Measurements from ENCODE around the gene DAPK1. TPM values are rescaled to one million over a fixed set of nuclear protein-coding genes. Genes with fewer than 3 reads are reported as not detected.

DAPK1 gene
- total RNA-seq, 1 donor from 2014 or later: 0.79 TPM

DNA sequence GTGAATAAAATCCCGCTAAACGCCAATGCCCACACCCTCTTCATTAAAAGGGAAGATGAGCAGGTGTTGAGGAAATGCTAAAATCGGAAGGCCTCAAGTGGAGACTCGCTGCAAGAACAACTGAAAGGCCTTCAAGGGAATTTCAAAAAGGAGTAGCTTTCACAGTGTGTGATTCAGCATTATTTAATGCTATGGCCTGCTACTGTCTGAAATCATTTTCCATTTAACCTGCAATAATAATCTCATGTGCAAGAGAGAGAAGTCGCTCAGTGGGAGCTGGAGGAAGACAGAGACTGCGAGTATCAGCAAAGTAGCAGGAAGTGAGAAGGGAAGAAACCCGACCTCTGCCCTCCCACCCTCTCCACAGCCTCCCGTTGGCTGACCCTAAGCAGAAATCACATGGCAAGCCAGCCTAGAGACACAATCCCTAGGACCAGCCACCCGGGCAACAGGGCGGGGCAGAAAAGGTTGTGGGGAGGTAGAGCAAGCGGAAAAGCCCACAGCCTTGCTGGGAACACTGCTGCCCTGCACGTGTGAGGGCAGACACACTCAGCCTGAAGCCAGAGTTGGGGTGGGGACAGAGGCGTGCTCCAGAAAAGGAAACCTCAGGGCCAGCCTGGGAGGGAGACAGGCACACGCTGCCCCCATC, 188.3 kb downstream of the DAPK1 start:
- Histone ChIP-seq H3K36me3 (ENCODE audit: control insufficient read depth, insufficient read depth, low read length) (no peaks in the 10 kb centered on the region), H3K27me3 (ENCODE audit: control insufficient read depth, insufficient read depth, low read length) (no peaks in the 10 kb centered on the region), H3K4me3 (ENCODE audit: low read depth, low read length) (no peak overlapping the region)
- FAIRE-seq (no peak), DNase-seq (ENCODE audit: low read depth) (peak; percentile 7)
- TF ChIP-seq, protein P1, sequence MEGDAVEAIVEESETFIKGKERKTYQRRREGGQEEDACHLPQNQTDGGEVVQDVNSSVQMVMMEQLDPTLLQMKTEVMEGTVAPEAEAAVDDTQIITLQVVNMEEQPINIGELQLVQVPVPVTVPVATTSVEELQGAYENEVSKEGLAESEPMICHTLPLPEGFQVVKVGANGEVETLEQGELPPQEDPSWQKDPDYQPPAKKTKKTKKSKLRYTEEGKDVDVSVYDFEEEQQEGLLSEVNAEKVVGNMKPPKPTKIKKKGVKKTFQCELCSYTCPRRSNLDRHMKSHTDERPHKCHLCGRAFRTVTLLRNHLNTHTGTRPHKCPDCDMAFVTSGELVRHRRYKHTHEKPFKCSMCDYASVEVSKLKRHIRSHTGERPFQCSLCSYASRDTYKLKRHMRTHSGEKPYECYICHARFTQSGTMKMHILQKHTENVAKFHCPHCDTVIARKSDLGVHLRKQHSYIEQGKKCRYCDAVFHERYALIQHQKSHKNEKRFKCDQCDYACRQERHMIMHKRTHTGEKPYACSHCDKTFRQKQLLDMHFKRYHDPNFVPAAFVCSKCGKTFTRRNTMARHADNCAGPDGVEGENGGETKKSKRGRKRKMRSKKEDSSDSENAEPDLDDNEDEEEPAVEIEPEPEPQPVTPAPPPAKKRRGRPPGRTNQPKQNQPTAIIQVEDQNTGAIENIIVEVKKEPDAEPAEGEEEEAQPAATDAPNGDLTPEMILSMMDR (IDR thresholded peaks at IDR 0.05; ENCODE audit: insufficient read depth, low read length, severe bottlenecking): no peak

DNA sequence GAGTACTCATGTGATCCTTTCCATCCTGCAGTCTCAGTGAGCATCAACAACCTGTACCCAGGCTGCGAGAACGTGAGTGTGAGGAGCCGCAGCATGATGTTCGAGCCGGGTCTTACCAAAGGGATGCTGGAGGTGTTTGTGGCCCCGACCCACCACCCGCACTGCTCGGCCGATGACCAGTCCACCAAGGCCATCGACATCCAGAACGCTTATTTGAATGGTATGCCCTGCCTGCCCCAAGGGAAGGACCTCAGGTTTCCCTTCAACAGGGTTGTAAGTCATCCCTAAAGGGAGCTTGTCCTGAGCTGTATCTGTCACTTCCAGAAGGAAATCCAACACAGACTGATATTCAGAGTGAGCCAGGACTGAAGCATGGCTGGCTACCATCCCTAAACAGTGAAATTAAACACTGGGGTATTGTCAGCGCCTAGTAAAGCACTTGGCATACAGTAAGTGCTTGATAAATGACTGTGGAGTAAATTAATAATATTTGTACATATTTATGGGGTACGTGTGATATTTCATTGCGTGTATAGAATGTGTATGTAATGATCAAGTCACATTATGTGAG, 188.9 kb downstream of the DAPK1 start:
- FAIRE-seq (no peak), DNase-seq (ENCODE audit: low read depth) (no peak)
- Histone ChIP-seq H3K36me3 (ENCODE audit: control insufficient read depth, insufficient read depth, low read length) (no peaks in the 10 kb centered on the region), H3K4me3 (ENCODE audit: low read depth, low read length) (no peak overlapping the region), H3K27me3 (ENCODE audit: control insufficient read depth, insufficient read depth, low read length) (no peaks in the 10 kb centered on the region)
- TF ChIP-seq, protein P1 (IDR thresholded peaks at IDR 0.05; ENCODE audit: insufficient read depth, low read length, severe bottlenecking): no peak

DNA sequence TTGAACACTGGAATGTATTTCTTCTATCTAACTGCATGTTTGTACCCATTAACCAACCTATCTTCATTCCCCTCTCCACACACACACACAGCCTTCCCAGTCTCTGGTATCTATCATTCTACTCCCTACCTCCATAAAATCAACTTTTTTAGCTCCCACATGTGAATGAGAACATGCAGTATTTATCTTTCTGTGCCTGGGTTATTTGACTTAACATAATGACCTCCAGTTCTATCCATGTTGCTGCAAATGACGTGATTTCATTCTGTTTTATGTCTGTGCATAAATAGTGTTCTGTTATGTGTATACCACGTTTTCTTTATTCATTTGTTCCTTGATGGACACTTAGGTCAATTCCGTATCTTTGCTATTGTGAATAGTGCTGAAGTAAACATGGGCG, 189.5 kb downstream of the DAPK1 start:
- Histone ChIP-seq H3K4me3 (ENCODE audit: low read depth, low read length) (no peak overlapping the region), H3K27me3 (ENCODE audit: control insufficient read depth, insufficient read depth, low read length) (no peaks in the 10 kb centered on the region), H3K36me3 (ENCODE audit: control insufficient read depth, insufficient read depth, low read length) (no peaks in the 10 kb centered on the region)
- TF ChIP-seq, protein P1 (IDR thresholded peaks at IDR 0.05; ENCODE audit: insufficient read depth, low read length, severe bottlenecking): no peak
- FAIRE-seq (no peak), DNase-seq (ENCODE audit: low read depth) (no peak)

DNA sequence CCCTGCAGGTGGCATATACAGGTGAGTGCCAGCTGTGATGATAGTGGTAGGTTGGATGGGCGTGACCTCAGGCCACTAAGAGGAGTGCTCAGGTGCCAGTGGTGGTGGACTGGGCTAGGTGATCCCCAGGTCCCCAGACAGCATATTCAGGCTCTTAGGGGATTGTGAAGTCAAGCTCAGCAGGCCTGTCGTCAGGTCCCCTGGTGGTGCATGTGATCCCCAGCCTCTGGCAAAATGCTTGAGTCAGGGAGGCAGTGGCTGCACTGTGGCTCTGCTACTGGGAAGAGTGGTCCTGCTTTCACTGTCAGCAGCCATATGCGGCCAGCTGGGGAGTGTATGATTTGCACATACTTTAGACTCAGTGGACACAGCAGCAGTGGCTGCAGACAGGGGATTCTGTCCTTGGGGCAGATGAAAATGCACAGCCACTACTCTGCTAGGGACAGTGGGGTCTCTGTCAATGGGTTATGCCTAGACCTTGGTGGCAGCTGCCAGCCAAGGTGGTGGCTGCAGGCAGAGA, 196.6 kb downstream of the DAPK1 start:
- TF ChIP-seq, protein P1 (IDR thresholded peaks at IDR 0.05; ENCODE audit: insufficient read depth, low read length, severe bottlenecking): no peak
- H3K36me3 ChIP-seq (ENCODE audit: control insufficient read depth, insufficient read depth, low read length): no peaks in the 10 kb centered on the region
- no peak for FAIRE-seq
- no peaks in the 10 kb centered on the region for H3K27me3 ChIP-seq (ENCODE audit: control insufficient read depth, insufficient read depth, low read length)
- no peak for DNase-seq (ENCODE audit: low read depth)
- no peak overlapping the region for H3K4me3 ChIP-seq (ENCODE audit: low read depth, low read length)

DNA sequence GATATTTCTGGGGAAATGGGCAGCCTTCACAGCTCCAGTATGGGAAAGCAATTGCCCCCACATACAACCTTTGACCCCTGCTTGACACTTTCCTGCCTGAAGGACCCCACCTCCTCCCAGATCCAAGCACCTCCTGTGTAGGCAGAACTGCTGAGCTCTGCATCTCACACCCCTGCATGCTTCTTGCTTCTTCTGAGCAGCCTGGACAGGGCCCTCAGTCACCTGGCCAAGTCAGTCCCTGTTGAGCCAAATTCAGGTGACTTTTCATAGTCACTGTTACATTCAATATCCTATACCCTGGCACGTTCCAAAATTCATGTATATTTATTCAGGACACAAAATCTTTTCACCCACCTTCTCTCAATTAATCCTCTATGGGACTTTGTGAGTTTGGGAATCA, 197.9 kb downstream of the DAPK1 start:
- Histone ChIP-seq H3K36me3 (ENCODE audit: control insufficient read depth, insufficient read depth, low read length) (no peaks in the 10 kb centered on the region), H3K4me3 (ENCODE audit: low read depth, low read length) (no peak overlapping the region), H3K27me3 (ENCODE audit: control insufficient read depth, insufficient read depth, low read length) (no peaks in the 10 kb centered on the region)
- FAIRE-seq (no peak), DNase-seq (ENCODE audit: low read depth) (no peak)
- TF ChIP-seq, protein P1 (IDR thresholded peaks at IDR 0.05; ENCODE audit: insufficient read depth, low read length, severe bottlenecking): no peak
